Naive thymus-derived CD8-positive, alpha-beta T cell (primary cell): ENCODE results near the gene IFNLR1. TPM values are rescaled to one million over a fixed set of nuclear protein-coding genes. Genes with fewer than 3 reads are reported as not detected.
A peak's percentile ranks its signal among the peaks of the same experiment; 100 is the strongest.

ENCODE experiments used
- ATAC-seq, 2 donors: fragments of 150-1000 bp; cut with Tn5 transposase in 1 of 2; sonication (Bioruptor Pico), chemical (Tn5 transposase) in 1 of 2; 1 replicate in 1 of 2; 2 replicates in 1 of 2; pipeline ENCODE4 v1.10.0; 2021; ENCODE audit warnings: mild to moderate bottlenecking in 2 of 2, moderate library complexity in 2 of 2
- POLR2A ChIA-PET: fragments of 350-600 bp; sonication (Branson Sonifier 250); formaldehyde crosslinking; loops from one replicate; lab custom pipeline; 2021; ENCODE audit warnings: antibody characterized with exemption; lab: Charles Lee
- DNase-seq, 10 donors: peaks; one replicate each; pipeline versions ENCODE4 v3.0.0 to v3.0.0-alpha.2; 2020 to 2022
- H3K27ac Mint-ChIP-seq, 10 donors: one replicate each; pipeline ENCODE4 v1.8.0; 2020 to 2022; ENCODE audit warnings: mild to moderate bottlenecking in 10 of 10, mixed read lengths in 10 of 10, moderate library complexity in 4 of 10, inconsistent platforms in 1 of 10
- H3K27me3 Mint-ChIP-seq, 5 donors: one replicate each; pipeline ENCODE4 v1.8.0; 2021 to 2022; ENCODE audit warnings: mixed read lengths in 5 of 5
- H3K36me3 Mint-ChIP-seq, 3 donors: one replicate each; pipeline ENCODE4 v1.8.0; 2020 to 2022; ENCODE audit warnings: mixed read lengths in 3 of 3, mild to moderate bottlenecking in 2 of 3, inconsistent platforms in 1 of 3
- H3K4me1 Mint-ChIP-seq, 4 donors: one replicate each; pipeline ENCODE4 v1.8.0; 2021 to 2022; ENCODE audit warnings: mixed read lengths in 4 of 4
- H3K4me3 Mint-ChIP-seq, 10 donors: one replicate each; pipeline ENCODE4 v1.8.0; 2020 to 2022; ENCODE audit warnings: mild to moderate bottlenecking in 10 of 10, mixed read lengths in 10 of 10, moderate library complexity in 6 of 10, inconsistent platforms in 1 of 10
- H3K9me3 Mint-ChIP-seq, 9 donors: one replicate each; pipeline ENCODE4 v1.8.0; 2020 to 2022; ENCODE audit warnings: mixed read lengths in 9 of 9, mild to moderate bottlenecking in 3 of 9, inconsistent platforms in 1 of 9, moderate library complexity in 1 of 9
- polyA plus RNA-seq, 3 donors: library from polyadenylated mRNA; unstranded; fragments of 300-500 nt; fragmentation: Illumina TruSeq; gene quantifications; one replicate each; pipeline ENCODE4 v1.2.3, GENCODE V29; 2021
- total RNA-seq, 8 experiments: library from RNA in 2 of 8; stranded (reverse) in 2 of 8; gene quantifications; one replicate each; pipeline ENCODE4 v1.2.3 and lab custom pipeline; 2021 to 2026

Gene IFNLR1
- total and polyA plus RNA-seq, 5 experiments from 2014 or later = 0.77 to 5.5 (median 2.2) TPM

GRCh38 chr1:24138476-24139221 lies 48.4 kb downstream of the IFNLR1 start:
- DNase-seq = no peak
- Mint-ChIP-seq H3K4me1 (peaks cover 0 to 6% (median 6%) of the 10 kb centered on the region in 4 donors), H3K4me3 (no peak overlapping the region), H3K9me3 (peaks cover 0 to 7% (median 0%) of the 10 kb centered on the region in 9 donors), H3K36me3 (no peaks in the 10 kb centered on the region), H3K27ac (no peak overlapping the region), H3K27me3 (peaks cover 2 to 10% (median 5%) of the 10 kb centered on the region in 5 donors)
- POLR2A ChIA-PET = no interaction called here
- ATAC-seq = no peak

GRCh38 chr1:24136956-24137539 lies 50.0 kb downstream of the IFNLR1 start:
- Mint-ChIP-seq H3K4me3 (no peak overlapping the region), H3K27ac (peak overlapping the region in 1 of 10 donors; percentile 37), H3K27me3 (peaks cover 4 to 10% (median 5%) of the 10 kb centered on the region in 5 donors), H3K9me3 (peaks cover 0 to 7% (median 0%) of the 10 kb centered on the region in 9 donors), H3K36me3 (no peaks in the 10 kb centered on the region), H3K4me1 (peaks cover 0 to 6% (median 6%) of the 10 kb centered on the region in 4 donors)
- ATAC-seq (no peak), DNase-seq (no peak)
- POLR2A ChIA-PET = no interaction called here

DNA sequence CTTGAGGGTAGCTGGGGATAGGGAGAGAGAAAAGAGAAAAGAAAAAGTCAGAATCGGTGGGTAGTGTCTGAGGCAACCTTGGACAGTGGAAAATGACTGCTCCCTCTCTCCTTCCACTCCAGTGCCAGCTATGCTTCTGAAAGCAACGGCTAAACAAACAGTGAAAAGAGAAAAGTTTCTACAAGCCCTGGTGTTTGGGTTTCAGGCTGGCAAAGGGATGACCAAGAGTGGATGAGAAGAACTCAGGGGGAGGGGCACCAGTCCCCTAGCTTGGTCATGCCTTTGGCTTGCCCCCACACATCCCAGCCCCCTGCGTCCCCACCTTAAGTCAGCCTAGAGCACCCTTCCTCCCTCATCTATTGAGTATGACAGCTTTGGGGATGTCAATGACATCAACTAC lies 52.7 kb downstream of the IFNLR1 start:
- no peak overlapping the region for H3K27ac Mint-ChIP-seq
- peaks cover 0 to 24% (median 0%) of the 10 kb centered on the region in 9 donors for H3K9me3 Mint-ChIP-seq
- peaks cover 0 to 18% (median 0%) of the 10 kb centered on the region in 3 donors for H3K36me3 Mint-ChIP-seq
- H3K27me3 Mint-ChIP-seq = peaks cover 0 to 7% (median 2%) of the 10 kb centered on the region in 5 donors
- POLR2A ChIA-PET = no interaction called here
- H3K4me3 Mint-ChIP-seq = no peak overlapping the region
- DNase-seq = no peak
- no peak for ATAC-seq
- H3K4me1 Mint-ChIP-seq = peaks cover 0 to 6% (median 6%) of the 10 kb centered on the region in 4 donors

DNA sequence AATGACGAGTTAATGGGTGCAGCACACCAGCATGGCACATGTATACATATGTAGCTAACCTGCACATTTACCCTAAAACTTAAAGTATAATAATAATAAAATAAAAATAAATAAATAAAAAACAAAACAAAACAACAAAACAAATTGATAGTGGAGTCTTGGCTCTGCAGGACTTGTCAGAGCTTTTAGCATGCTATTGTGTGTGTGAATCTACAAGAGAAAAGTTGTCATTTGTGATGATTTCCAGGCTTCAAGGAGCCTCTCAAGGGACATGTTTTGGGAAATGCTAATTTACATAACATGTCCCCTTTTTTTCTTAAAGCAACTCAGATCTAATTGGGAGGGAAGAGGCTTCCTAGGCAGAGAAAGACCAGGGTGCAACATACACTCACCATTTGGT lies 53.3 kb downstream of the IFNLR1 start:
- H3K36me3 Mint-ChIP-seq = peaks cover 0 to 18% (median 0%) of the 10 kb centered on the region in 3 donors
- ATAC-seq = no peak
- peaks cover 0 to 26% (median 5%) of the 10 kb centered on the region in 9 donors for H3K9me3 Mint-ChIP-seq
- POLR2A ChIA-PET = no interaction called here
- DNase-seq = no peak
- peaks cover 0 to 2% (median 1%) of the 10 kb centered on the region in 4 donors for H3K4me1 Mint-ChIP-seq
- H3K27ac Mint-ChIP-seq = no peak overlapping the region
- H3K4me3 Mint-ChIP-seq = no peak overlapping the region
- H3K27me3 Mint-ChIP-seq = peaks cover 0 to 7% (median 3%) of the 10 kb centered on the region in 5 donors

DNA sequence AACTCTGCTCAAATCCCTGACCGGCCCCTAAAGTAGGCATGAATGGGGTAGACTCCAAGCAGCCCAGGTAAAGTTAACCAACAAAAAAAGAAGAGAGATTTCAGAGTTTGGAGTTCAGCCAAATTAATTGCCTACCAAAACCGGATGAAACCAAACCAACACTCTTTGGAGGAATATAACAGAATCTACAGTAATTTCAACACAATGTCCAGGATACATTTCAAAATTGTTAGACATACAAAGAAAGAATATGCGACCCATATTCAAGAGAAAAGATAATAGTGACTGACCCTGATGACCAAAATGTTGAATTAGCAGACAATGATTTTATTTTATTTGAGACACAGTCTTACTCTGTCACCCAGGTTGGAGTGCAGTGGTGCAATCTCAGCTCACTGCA lies 56.7 kb downstream of the IFNLR1 start:
- Mint-ChIP-seq H3K27me3 (peaks cover 0 to 4% (median 3%) of the 10 kb centered on the region in 5 donors), H3K27ac (no peak overlapping the region), H3K4me1 (no peaks in the 10 kb centered on the region), H3K36me3 (peaks cover 0 to 18% (median 0%) of the 10 kb centered on the region in 3 donors), H3K4me3 (no peak overlapping the region), H3K9me3 (peaks cover 0 to 25% (median 5%) of the 10 kb centered on the region in 9 donors)
- no peak for ATAC-seq
- POLR2A ChIA-PET = no interaction called here
- no peak for DNase-seq

DNA sequence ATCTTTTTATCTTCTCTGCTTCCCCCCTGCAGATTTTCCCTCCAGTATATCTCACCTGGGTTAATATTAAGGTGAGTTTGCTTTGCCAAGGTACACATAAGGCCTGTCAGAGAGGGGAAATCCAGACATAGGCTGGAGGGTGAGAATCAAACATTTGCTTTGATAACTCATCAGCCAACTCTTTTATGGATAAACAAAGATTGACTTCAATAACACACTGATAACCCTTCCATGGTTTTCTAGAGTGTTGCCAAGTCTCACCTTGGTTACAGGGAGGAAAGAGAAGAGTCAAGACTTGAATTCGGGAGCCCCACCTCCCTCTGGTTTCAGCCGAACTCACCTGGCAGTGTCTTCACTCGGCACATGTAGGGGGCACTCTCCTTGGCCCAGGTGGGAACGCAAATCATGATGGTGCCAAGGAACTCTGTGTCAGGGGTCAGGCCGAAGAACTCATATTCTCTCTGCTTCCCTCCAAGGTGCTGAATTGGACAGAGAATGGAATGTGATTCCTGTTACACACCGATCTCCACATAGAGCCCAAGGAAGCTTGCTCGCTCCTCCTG lies 59.2 kb downstream of the IFNLR1 start:
- Mint-ChIP-seq H3K27ac (peak overlapping the region in 1 of 10 donors; percentile 30), H3K4me3 (no peak overlapping the region), H3K4me1 (no peaks in the 10 kb centered on the region), H3K9me3 (peaks cover 0 to 20% (median 5%) of the 10 kb centered on the region in 9 donors), H3K27me3 (peaks cover 0 to 7% (median 3%) of the 10 kb centered on the region in 5 donors), H3K36me3 (peaks cover 0 to 18% (median 0%) of the 10 kb centered on the region in 3 donors)
- no peak for DNase-seq
- ATAC-seq = no peak
- POLR2A ChIA-PET = interaction anchor here (0.6 kb wide), 1 partner anchor 1928 kb away, joined by 3 read pairs; no protein-coding TSS in a partner anchor

DNA sequence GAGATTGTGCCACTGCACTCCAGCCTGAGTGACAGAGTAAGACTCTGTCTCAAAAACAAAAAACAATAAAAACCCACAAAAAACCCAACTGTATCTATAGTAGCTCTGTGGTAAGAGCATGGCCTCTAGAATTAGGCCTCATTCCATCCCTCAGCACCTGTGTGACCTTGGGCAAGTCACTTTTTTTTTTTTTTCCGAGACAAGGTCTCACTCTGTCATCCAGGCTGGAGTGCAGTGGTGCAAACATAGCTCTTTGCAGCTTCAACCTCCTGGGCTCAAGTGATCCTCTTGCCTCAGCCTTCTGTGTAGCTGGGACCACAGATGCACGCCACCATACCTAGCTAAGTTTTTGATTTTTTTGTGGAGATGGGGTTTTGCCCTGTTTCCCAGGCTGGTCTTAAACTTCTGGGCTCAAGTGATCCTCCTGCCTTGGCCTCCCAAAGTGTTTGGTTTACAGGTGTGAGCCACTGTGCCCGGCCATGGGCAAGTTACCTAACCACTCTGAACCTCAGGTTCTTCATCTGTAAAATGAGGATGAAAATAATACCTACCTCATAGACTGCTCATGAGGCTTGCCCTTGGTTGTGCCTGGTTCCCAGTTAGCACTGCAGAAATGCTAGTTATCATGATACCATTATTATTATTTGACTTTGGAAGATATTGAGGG lies 59.8 kb downstream of the IFNLR1 start:
- peaks cover 0 to 7% (median 1%) of the 10 kb centered on the region in 5 donors for H3K27me3 Mint-ChIP-seq
- no peak overlapping the region for H3K27ac Mint-ChIP-seq
- H3K4me1 Mint-ChIP-seq = no peaks in the 10 kb centered on the region
- no peak overlapping the region for H3K4me3 Mint-ChIP-seq
- POLR2A ChIA-PET = interaction anchor here (0.6 kb wide), 2 partner anchors 195 to 1928 kb away, joined by 3 read pairs; no protein-coding TSS in a partner anchor
- peaks cover 0 to 19% (median 5%) of the 10 kb centered on the region in 9 donors for H3K9me3 Mint-ChIP-seq
- H3K36me3 Mint-ChIP-seq = peaks cover 0 to 18% (median 0%) of the 10 kb centered on the region in 3 donors
- no peak for DNase-seq
- no peak for ATAC-seq

GRCh38 chr1:24126672-24127023 lies 60.4 kb downstream of the IFNLR1 start:
- POLR2A ChIA-PET = interaction anchor here (0.6 kb wide), 1 partner anchor 194 kb away, joined by 3 read pairs; no protein-coding TSS in a partner anchor
- no peaks in the 10 kb centered on the region for H3K4me1 Mint-ChIP-seq
- no peak for ATAC-seq
- H3K4me3 Mint-ChIP-seq = no peak overlapping the region
- H3K27me3 Mint-ChIP-seq = peaks cover 0 to 7% (median 0%) of the 10 kb centered on the region in 5 donors
- DNase-seq = no peak
- peaks cover 0 to 19% (median 5%) of the 10 kb centered on the region in 9 donors for H3K9me3 Mint-ChIP-seq
- H3K27ac Mint-ChIP-seq = no peak overlapping the region
- H3K36me3 Mint-ChIP-seq = peaks cover 0 to 18% (median 0%) of the 10 kb centered on the region in 3 donors

GRCh38 chr1:24126018-24126671 lies 60.9 kb downstream of the IFNLR1 start:
- H3K9me3 Mint-ChIP-seq = peaks cover 0 to 19% (median 5%) of the 10 kb centered on the region in 9 donors
- ATAC-seq (no peak), DNase-seq (no peak)
- POLR2A ChIA-PET = no interaction called here
- H3K27ac Mint-ChIP-seq = no peak overlapping the region
- peaks cover 0 to 13% (median 0%) of the 10 kb centered on the region in 3 donors for H3K36me3 Mint-ChIP-seq
- no peak overlapping the region for H3K4me3 Mint-ChIP-seq
- H3K27me3 Mint-ChIP-seq = peaks cover 0 to 7% (median 0%) of the 10 kb centered on the region in 5 donors
- H3K4me1 Mint-ChIP-seq = no peaks in the 10 kb centered on the region

- DNase-seq (no peak), ATAC-seq (no peak)
- POLR2A ChIA-PET = no interaction called here
- H3K27ac Mint-ChIP-seq = no peak overlapping the region
- peaks cover 0 to 7% (median 0%) of the 10 kb centered on the region in 5 donors for H3K27me3 Mint-ChIP-seq
- no peak overlapping the region for H3K4me3 Mint-ChIP-seq
- H3K9me3 Mint-ChIP-seq = peaks cover 0 to 13% (median 5%) of the 10 kb centered on the region in 9 donors
- H3K4me1 Mint-ChIP-seq = no peaks in the 10 kb centered on the region
- H3K36me3 Mint-ChIP-seq = peaks cover 0 to 11% (median 0%) of the 10 kb centered on the region in 3 donors
These were observed 61.6 kb downstream of the IFNLR1 start for GRCh38 chr1:24125456-24125855.

- DNase-seq (no peak), ATAC-seq (no peak)
- POLR2A ChIA-PET = no interaction called here
- peaks cover 0 to 8% (median 3%) of the 10 kb centered on the region in 9 donors for H3K9me3 Mint-ChIP-seq
- H3K27me3 Mint-ChIP-seq = peaks cover 0 to 7% (median 0%) of the 10 kb centered on the region in 5 donors
- no peak overlapping the region for H3K27ac Mint-ChIP-seq
- no peak overlapping the region for H3K4me3 Mint-ChIP-seq
- H3K4me1 Mint-ChIP-seq = no peaks in the 10 kb centered on the region
- peaks cover 0 to 6% (median 0%) of the 10 kb centered on the region in 3 donors for H3K36me3 Mint-ChIP-seq
These were observed 62.1 kb downstream of the IFNLR1 start for GRCh38 chr1:24124980-24125379.

- H3K9me3 Mint-ChIP-seq = no peaks in the 10 kb centered on the region
These were observed 63.5 kb downstream of the IFNLR1 start for GRCh38 chr1:24123611-24124010.

More at GRCh38 chr1:24123611-24124010, 63.5 kb downstream of the IFNLR1 start:
- peaks cover 1 to 9% (median 4%) of the 10 kb centered on the region in 5 donors for H3K27me3 Mint-ChIP-seq
- H3K4me1 Mint-ChIP-seq = no peaks in the 10 kb centered on the region
- H3K27ac Mint-ChIP-seq = no peak overlapping the region
- ATAC-seq = no peak
- DNase-seq = no peak
- no peak overlapping the region for H3K4me3 Mint-ChIP-seq
- POLR2A ChIA-PET = no interaction called here
- H3K36me3 Mint-ChIP-seq = no peaks in the 10 kb centered on the region
